Activated CD4-positive, alpha-beta T cell treated with anti-CD3 and anti-CD28 coated beads, Interleukin-2, amount 50 U/mL, for 24 hours (primary cell): ENCODE measurements around the gene NAPG.
"Not testable (repeated sequence)": the region's sequence is repeated elsewhere in the genome, so short reads cannot be mapped to it uniquely, and the experiment has no call there.

Source experiments
- DNase-seq, 2 donors: peaks; one replicate each; pipeline ENCODE4 v3.0.0-alpha.2; 2020; ENCODE audit warnings: low read depth in 1 of 2, low spot score in 1 of 2

The NAPG gene

GRCh38 chr18:10577842-10578572 lies 52.2 kb downstream of the NAPG start:
- not testable (repeated sequence) for DNase-seq

- not testable (repeated sequence) for DNase-seq
These were observed 52.7 kb downstream of the NAPG start for GRCh38 chr18:10578573-10578899.

GRCh38 chr18:10579079-10579867 lies 53.4 kb downstream of the NAPG start:
- DNase-seq, result no peak

- no peak for DNase-seq
These were observed 54.4 kb downstream of the NAPG start for GRCh38 chr18:10580215-10580614.

- no peak for DNase-seq
These were observed 59.4 kb downstream of the NAPG start for GRCh38 chr18:10585260-10585659.

- no peak for DNase-seq
These were observed 63.1 kb downstream of the NAPG start for GRCh38 chr18:10588975-10589374.

- no peak for DNase-seq
These were observed 64.6 kb downstream of the NAPG start for GRCh38 chr18:10590412-10590811.

- no peak for DNase-seq
These were observed 66.1 kb downstream of the NAPG start for GRCh38 chr18:10591896-10592295.

GRCh38 chr18:10593366-10594022 lies 67.7 kb downstream of the NAPG start:
- DNase-seq, result not testable (repeated sequence)

- DNase-seq, result not testable (repeated sequence)
These were observed 70.1 kb downstream of the NAPG start for GRCh38 chr18:10595917-10596316.

GRCh38 chr18:10597695-10598094 lies 71.9 kb downstream of the NAPG start:
- DNase-seq, result not testable (repeated sequence)

- not testable (repeated sequence) for DNase-seq
These were observed 74.9 kb downstream of the NAPG start for GRCh38 chr18:10600701-10601100.
